SU-DHL-6 (cell line): ENCODE measurements around the gene TMCC2.

ENCODE experiments used
- CTCF ChIP-seq: fragments of 200-600 bp; sonication (generic); IDR thresholded peaks from one replicate; pipeline ENCODE4 v1.5.1; 2017; ENCODE audit warnings: antibody characterized with exemption, mild to moderate bottlenecking, low read length, moderate library complexity; ENCODE audit not compliant: insufficient read depth, poor library complexity, severe bottlenecking
- EZH2phosphoT487 ChIP-seq: fragments of 200-600 bp; sonication (generic), shearing (Covaris generic); conservative IDR thresholded peaks from 2 replicates; pipeline ENCODE4 v1.6.1; 2018; ENCODE audit warnings: mild to moderate bottlenecking, antibody characterized with exemption, low read length, moderate library complexity, mixed read lengths

GRCh38 chr1:205284420-205285144 is 56.8 kb downstream of the TMCC2 start:
- TF ChIP-seq CTCF (no peak), EZH2phosphoT487 (no peak)
